HG03103 (cell line): Measurements from ENCODE around the gene NACC2.

Experiments
- ATAC-seq: cut with Tn5 transposase; IDR thresholded peaks from one replicate; pipeline ENCODE4 v1.9.1; 2021; ENCODE audit warnings: low read depth; ENCODE audit not compliant: unreplicated experiment

Gene NACC2

GRCh38 chr9:135985889-135986288 lies 109.2 kb downstream of the NACC2 start:
- ATAC-seq, result no peak

GRCh38 chr9:135985459-135985774 lies 109.7 kb downstream of the NACC2 start:
- ATAC-seq, result no peak

- no peak for ATAC-seq
These were observed 110.9 kb downstream of the NACC2 start for GRCh38 chr9:135984072-135984710.

DNA sequence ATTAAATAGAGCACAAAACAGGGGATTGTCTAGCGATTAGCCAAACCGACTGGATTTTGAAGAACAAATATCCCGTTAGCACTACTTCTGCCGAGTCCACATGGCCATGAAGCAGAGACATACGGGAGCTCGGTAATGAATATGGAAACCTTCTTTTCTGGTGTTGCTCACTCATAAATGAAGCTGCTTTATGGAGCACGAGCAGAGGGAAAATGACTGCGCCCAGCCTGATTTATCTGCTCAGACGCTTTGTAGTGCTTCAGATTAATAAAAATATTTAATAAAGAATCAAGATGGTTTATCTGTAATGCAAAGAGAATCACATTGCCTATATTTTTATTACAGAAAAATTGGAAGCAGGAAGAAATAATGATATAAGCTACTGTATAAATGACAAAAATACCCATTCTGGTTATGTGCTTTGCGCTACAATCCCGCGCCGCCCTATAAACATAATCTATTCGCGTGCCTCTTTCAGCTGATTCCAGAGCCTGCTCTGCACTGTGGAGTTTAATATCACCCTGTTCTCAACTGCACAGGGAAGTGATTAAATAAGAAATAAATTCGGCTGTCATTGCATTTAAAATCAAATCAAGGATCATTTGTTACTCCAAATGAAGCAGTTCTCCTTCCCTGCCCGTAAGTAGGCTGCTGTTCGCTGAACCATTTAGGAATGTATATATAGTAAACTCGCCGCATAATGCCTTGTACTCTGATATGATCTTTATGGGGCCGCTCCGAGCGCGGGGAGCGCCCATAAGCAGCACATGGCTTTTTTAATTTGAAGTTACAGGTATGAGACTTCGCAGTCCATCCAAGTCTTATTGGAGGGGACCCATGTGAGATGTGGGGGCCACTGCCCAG lies 111.6 kb downstream of the NACC2 start:
- no peak for ATAC-seq

- ATAC-seq, result no peak
These were observed 112.4 kb downstream of the NACC2 start for GRCh38 chr9:135982499-135983207.

- ATAC-seq, result no peak
These were observed 114.0 kb downstream of the NACC2 start for GRCh38 chr9:135980926-135981630.

DNA sequence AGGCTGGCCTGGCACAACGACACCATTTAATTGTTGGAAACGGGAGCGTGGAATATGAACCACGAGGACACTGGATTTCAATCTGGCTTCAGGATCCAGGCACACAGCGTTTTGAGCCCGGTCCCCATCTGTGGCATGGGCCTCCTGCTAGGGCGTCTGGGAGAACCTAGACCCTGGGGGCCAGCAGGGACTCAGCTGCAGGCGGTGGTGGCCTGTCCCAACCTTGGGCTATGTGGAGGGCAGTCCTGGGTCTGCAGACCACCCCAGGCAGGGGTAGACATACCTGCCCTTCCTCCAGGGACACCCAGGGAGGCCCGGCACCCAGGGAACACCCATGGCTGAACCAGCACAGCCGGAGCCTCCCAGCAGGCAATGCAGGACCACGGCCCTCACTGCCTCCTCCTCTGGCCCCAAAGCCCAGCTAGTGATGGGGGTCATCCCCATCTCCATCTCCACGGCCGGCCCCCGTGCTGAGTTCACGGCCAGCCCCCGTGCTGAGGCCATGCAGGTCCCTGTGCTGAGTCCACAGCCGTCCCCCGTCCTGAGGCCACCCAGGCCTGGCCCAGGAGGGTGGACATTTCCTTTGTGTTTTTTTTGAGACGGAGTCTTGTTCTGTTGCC lies 115.4 kb downstream of the NACC2 start:
- no peak for ATAC-seq

- ATAC-seq, result no peak
These were observed 116.2 kb downstream of the NACC2 start for GRCh38 chr9:135978642-135979546.

- no peak for ATAC-seq
These were observed 118.1 kb downstream of the NACC2 start for GRCh38 chr9:135976944-135977343.

DNA sequence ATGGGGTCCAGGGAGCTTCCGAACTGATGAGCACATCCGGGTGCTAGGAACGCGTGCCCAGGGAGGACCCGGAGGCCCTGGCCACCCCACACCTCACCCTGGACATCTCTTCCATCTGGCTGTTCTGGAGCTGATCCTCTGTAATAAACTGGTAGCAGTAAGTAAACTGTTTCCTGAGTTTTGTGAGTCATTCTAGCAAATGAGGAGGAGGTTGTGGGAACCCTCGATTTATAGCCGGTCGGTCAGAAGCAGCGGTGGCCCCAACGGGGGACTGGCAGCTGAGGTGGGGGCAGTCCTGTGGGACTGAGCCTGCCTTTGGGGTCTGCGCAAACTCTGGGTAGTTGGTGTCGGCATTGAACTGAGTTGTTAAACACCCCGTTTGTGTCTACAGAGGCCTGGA lies 118.6 kb downstream of the NACC2 start:
- ATAC-seq, result no peak

GRCh38 chr9:135975834-135976233 lies 119.3 kb downstream of the NACC2 start:
- ATAC-seq, result no peak

GRCh38 chr9:135974220-135974573 lies 120.9 kb downstream of the NACC2 start:
- ATAC-seq, result no peak

DNA sequence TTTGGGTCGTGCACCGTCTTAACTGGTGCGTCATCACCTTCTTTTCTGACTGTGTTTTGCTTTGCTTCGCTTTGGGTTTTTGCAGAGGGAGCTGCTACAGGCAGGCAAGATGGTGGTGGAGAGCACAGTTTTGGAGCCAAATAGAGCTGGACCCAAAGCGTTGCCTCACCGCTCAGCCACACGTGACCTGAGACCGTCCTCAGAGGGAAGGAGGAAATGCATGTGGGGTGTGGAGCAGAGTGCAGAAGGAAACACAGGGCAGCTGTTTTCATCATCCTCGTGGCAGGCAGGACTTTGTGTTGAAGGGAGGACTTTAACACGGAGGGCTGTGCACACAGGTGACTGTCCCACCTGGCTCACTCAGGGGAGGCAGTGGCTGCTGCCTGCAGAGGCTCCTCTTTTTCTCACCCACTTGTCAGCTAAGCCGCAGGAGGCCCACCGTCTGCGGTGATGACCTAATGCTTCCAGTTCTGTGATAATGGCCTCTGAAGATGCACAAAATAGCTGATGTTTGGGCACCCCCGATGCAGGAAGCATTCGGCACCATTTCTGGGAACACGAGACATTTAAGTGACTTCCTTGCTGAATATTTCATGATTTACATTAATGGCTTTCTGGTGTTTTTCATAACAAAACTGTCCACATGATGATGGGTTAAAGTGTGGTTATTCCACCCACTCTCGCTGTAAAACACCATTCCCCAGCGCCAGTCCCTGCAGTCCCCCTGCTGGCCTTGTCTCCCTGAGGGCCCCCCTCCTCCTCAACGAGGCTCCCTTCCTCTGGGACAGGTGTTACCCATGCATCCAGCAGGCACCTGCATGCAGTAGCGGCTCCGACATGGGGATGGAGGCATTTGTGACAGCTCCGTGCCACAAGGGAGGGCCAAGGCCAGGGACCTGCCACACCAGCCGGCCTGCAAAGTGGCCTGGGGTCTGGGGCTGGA lies 121.5 kb downstream of the NACC2 start:
- ATAC-seq, result no peak

DNA sequence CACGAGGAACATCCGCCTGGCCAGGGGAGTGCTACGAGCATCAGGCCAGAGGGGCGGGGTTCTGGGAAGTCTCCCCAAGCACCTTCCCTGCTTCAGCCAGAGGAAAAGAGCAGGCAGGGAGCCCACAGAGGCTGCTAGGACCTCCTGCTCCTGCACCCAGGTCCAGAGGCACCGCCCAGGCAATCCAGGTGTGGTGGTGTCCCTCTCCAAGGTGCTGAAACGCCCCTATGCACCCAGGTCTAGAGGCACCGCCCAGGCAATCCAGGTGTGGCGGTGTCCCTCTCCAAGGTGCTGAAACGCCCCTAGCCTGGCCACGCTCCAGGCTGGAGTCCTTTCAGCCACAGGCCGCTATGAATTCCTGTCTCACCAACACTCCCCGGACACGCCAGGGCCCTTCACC lies 123.2 kb downstream of the NACC2 start:
- no peak for ATAC-seq

DNA sequence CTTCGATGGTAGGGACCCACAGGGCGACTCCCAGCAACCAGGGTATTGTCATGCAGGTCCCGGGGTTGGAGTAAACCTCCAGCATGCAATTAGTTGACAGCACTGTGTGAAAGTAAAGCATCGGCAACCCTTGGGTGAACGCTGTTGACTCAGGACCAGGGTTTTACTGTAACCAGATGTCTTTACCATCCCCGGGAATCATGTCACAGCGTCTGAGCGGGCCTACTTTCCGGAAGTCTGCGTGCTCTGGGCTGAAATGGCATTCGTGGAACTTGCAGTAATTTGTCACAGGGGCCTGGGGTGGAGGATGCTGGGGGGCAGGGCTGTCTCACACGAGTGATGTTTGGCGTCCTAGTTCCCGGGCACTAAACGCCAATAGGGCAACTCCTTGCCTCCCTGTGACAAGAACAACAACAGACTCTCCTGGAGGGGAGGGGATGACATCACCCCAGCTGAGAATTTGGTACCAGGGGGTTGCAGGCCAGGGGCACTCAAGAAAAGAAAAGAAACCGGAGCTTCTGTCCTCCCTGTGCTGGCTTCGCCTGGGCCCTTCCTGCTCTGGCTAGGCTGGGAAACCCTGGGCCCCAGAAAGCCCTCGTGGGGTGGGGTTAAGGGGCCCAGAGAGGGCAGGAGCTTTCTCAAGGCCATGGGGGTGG lies 123.8 kb downstream of the NACC2 start:
- no peak for ATAC-seq

DNA sequence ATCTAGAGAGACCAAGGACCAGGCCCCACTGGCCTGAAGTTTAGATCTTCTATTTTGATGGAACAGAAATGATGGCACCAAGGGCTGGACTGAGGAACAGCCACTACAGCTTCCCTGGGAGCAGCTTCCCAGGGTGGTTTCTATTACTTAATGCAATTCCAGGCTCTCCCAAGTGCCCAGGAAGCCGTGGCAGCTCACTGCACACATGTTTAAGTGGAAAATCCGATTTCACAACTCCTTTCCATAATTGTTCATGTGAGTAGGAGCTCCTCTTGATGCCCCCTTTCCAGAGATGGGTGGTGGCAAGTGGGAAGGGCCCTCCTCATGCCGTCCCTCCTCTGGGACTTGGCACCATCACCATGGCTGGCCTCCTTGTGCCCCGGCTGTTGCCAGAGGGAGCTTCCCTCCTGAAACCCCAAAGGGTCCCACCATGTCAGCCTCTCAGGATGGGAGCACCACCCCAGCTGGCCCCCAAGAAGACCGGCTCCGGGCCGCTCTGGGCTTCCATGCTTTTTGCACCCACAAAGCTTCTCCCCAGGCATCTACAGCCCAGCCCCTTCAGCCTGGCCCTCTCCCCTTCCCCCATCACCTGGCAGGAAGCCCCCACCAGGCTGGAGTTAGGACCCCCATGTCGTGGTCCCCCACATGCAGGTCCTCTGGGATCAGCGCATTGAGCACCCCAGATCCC lies 124.8 kb downstream of the NACC2 start:
- ATAC-seq, result no peak

- ATAC-seq, result no peak
These were observed 125.9 kb downstream of the NACC2 start for GRCh38 chr9:135969064-135969683.
